Panc1 (cell line): ENCODE data around the gene CPOX. TPM values are rescaled to one million over a fixed set of nuclear protein-coding genes. Genes with fewer than 3 reads are reported as not detected.

ENCODE experiments used
- ATAC-seq: fragments of 200-7000 bp; cut with Tn5 transposase; 2 replicates; pipeline ENCODE4 v1.9.1; 2020; ENCODE audit warnings: mild to moderate bottlenecking, moderate library complexity
- BruUV-seq: library from RNA; stranded (reverse); fragments of 400-500 nt; replicated peaks from 2 replicates; lab custom pipeline; 2021; lab: Mats Ljungman, UMichigan
- CTCF ChIA-PET: fragments of 300-600 bp; sonication (Branson Sonifier 250); formaldehyde crosslinking; loops from one replicate; lab custom pipeline; 2022; ENCODE audit warnings: antibody characterized with exemption; lab: Charles Lee
- POLR2A ChIA-PET: fragments of 300-600 bp; sonication (Branson Sonifier 250); formaldehyde crosslinking; loops from one replicate; lab custom pipeline; 2022; ENCODE audit warnings: antibody characterized with exemption; lab: Charles Lee
- DNase-seq: peaks from one replicate; pipeline ENCODE4 v3.0.0-alpha.2; 2010; ENCODE audit warnings: low read depth, low spot score
- H3K27ac ChIP-seq: 2 replicates; pipeline ENCODE4 v1.5.1; 2011; ENCODE audit warnings: mild to moderate bottlenecking, low read length, inconsistent platforms
- H3K27me3 ChIP-seq: fragments of 200-500 bp; sonication (Bioruptor generic); 2 replicates; pipeline ENCODE4 v1.6.0; 2014; ENCODE audit warnings: low read length, inconsistent platforms; ENCODE audit not compliant: control insufficient read depth, insufficient read depth
- H3K36me3 ChIP-seq: fragments of 200-500 bp; sonication (Bioruptor generic); 2 replicates; pipeline ENCODE4 v1.5.1; 2014; ENCODE audit warnings: inconsistent platforms, mild to moderate bottlenecking, low read length, moderate library complexity; ENCODE audit not compliant: control insufficient read depth, insufficient read depth
- H3K4me1 ChIP-seq: 2 replicates; pipeline ENCODE4 v1.5.1; 2011; ENCODE audit warnings: inconsistent platforms, mild to moderate bottlenecking, low read length, moderate library complexity; ENCODE audit not compliant: control insufficient read depth, insufficient read depth
- H3K4me3 ChIP-seq, 2 experiments: 2 replicates each; pipeline ENCODE4 v1.5.1; 2011 to 2012; ENCODE audit warnings: low read depth in 2 of 2, low read length in 2 of 2, mild to moderate bottlenecking in 2 of 2, inconsistent platforms in 1 of 2, moderate library complexity in 1 of 2
- H3K9me3 ChIP-seq: fragments of 200-500 bp; sonication (Bioruptor generic); 2 replicates; pipeline ENCODE4 v1.5.1; 2014; ENCODE audit warnings: low read depth, mild to moderate bottlenecking, inconsistent platforms, low read length, moderate library complexity; ENCODE audit not compliant: control insufficient read depth, insufficient read depth
- POLR2AphosphoS5 ChIP-seq: IDR thresholded peaks from 2 replicates; pipeline ENCODE4 v1.6.1; 2012; ENCODE audit warnings: mild to moderate bottlenecking, low read depth, low read length, moderate library complexity
- SIN3A ChIP-seq: IDR thresholded peaks from 2 replicates; pipeline ENCODE4 v1.6.1; 2012; ENCODE audit warnings: low read depth, mild to moderate bottlenecking, low read length, moderate library complexity, borderline replicate concordance; ENCODE audit not compliant: insufficient read depth
- TCF7L2 ChIP-seq: IDR thresholded peaks from 2 replicates; pipeline ENCODE4 v1.6.1; 2011; ENCODE audit warnings: mild to moderate bottlenecking, low read depth, low read length, inconsistent platforms
- in situ Hi-C: cut with HindIII; loops from 2 replicates; pipeline ENCODE4 v1.10.0; 2016; ENCODE audit warnings: low sequenced_read_pairs, low pct_unique_long_range_greater_than_20kb
- intact Hi-C: fragments of 100-400 bp; cut with micrococcal nuclease; formaldehyde crosslinking; loops from one replicate; pipeline ENCODE4 v1.10.0; 2022; ENCODE audit not compliant: unreplicated experiment
- total RNA-seq: library from RNA; stranded (reverse); gene quantifications from one replicate; pipeline ENCODE4 v1.2.1, GENCODE V29; 2021; ENCODE audit not compliant: unreplicated experiment
- TF ChIP-seq, protein P1 (sequence below), 2 experiments: IDR thresholded peaks; 2 replicates each; pipeline ENCODE4 v1.6.1; 2011 to 2012; ENCODE audit warnings: low read depth in 2 of 2, control low read depth in 1 of 2, low read length in 1 of 2, mild to moderate bottlenecking in 1 of 2, moderate library complexity in 1 of 2; ENCODE audit not compliant: insufficient read depth in 1 of 2
- TF ChIP-seq, protein P2 (sequence below): fragments of 450-650 bp; IDR thresholded peaks from 2 replicates; pipeline ENCODE4 v1.5.1; 2017; ENCODE audit warnings: mild to moderate bottlenecking

The CPOX gene
- total RNA-seq, 1 experiment from 2014 or later, result 14.7 TPM

DNA sequence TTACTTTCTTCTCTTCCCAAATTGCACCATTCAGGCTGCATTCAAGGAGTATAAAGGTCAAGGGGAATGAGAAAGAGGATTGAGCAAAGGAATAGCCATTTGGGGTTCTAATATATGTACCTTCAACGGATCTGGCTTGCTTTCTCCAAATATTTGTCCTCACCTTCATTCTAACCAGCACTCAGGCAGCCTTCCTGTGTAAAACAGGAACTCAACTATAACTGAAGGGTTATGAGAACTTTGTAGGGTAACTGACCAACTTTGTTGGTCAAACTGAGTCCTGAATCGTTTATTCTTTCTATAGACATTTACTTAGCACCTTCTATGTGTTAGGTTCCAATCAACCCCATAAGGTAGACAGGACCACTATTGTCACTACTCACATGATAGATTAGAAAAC lies 5.1 kb upstream of the CPOX start:
- Histone ChIP-seq H3K4me1 (no peaks in the 10 kb centered on the region), H3K36me3 (no peaks in the 10 kb centered on the region), H3K27ac (no peak overlapping the region), H3K9me3 (no peaks in the 10 kb centered on the region), H3K4me3 (no peak overlapping the region), H3K27me3 (no peaks in the 10 kb centered on the region; the same call in 1 of the 2 replicates)
- in situ Hi-C loops, result no loop called here
- TF ChIP-seq, protein P1, sequence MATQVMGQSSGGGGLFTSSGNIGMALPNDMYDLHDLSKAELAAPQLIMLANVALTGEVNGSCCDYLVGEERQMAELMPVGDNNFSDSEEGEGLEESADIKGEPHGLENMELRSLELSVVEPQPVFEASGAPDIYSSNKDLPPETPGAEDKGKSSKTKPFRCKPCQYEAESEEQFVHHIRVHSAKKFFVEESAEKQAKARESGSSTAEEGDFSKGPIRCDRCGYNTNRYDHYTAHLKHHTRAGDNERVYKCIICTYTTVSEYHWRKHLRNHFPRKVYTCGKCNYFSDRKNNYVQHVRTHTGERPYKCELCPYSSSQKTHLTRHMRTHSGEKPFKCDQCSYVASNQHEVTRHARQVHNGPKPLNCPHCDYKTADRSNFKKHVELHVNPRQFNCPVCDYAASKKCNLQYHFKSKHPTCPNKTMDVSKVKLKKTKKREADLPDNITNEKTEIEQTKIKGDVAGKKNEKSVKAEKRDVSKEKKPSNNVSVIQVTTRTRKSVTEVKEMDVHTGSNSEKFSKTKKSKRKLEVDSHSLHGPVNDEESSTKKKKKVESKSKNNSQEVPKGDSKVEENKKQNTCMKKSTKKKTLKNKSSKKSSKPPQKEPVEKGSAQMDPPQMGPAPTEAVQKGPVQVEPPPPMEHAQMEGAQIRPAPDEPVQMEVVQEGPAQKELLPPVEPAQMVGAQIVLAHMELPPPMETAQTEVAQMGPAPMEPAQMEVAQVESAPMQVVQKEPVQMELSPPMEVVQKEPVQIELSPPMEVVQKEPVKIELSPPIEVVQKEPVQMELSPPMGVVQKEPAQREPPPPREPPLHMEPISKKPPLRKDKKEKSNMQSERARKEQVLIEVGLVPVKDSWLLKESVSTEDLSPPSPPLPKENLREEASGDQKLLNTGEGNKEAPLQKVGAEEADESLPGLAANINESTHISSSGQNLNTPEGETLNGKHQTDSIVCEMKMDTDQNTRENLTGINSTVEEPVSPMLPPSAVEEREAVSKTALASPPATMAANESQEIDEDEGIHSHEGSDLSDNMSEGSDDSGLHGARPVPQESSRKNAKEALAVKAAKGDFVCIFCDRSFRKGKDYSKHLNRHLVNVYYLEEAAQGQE (IDR thresholded peaks at IDR 0.05; ENCODE audit: insufficient read depth in 1 of 2, low read depth in 2 of 2, low read length in 1 of 2), result no peak
- TF ChIP-seq, protein P2, sequence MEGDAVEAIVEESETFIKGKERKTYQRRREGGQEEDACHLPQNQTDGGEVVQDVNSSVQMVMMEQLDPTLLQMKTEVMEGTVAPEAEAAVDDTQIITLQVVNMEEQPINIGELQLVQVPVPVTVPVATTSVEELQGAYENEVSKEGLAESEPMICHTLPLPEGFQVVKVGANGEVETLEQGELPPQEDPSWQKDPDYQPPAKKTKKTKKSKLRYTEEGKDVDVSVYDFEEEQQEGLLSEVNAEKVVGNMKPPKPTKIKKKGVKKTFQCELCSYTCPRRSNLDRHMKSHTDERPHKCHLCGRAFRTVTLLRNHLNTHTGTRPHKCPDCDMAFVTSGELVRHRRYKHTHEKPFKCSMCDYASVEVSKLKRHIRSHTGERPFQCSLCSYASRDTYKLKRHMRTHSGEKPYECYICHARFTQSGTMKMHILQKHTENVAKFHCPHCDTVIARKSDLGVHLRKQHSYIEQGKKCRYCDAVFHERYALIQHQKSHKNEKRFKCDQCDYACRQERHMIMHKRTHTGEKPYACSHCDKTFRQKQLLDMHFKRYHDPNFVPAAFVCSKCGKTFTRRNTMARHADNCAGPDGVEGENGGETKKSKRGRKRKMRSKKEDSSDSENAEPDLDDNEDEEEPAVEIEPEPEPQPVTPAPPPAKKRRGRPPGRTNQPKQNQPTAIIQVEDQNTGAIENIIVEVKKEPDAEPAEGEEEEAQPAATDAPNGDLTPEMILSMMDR, result no peak
- TF ChIP-seq TCF7L2, result no peak
- no peak for TF ChIP-seq SIN3A
- TF ChIP-seq POLR2AphosphoS5, result no peak
- intact Hi-C loops, result no loop called here
- ATAC-seq (no peak), DNase-seq (no peak)
- POLR2A ChIA-PET, result no interaction called here
- CTCF ChIA-PET, result no interaction called here
- BruUV-seq, result no TSS peak

DNA sequence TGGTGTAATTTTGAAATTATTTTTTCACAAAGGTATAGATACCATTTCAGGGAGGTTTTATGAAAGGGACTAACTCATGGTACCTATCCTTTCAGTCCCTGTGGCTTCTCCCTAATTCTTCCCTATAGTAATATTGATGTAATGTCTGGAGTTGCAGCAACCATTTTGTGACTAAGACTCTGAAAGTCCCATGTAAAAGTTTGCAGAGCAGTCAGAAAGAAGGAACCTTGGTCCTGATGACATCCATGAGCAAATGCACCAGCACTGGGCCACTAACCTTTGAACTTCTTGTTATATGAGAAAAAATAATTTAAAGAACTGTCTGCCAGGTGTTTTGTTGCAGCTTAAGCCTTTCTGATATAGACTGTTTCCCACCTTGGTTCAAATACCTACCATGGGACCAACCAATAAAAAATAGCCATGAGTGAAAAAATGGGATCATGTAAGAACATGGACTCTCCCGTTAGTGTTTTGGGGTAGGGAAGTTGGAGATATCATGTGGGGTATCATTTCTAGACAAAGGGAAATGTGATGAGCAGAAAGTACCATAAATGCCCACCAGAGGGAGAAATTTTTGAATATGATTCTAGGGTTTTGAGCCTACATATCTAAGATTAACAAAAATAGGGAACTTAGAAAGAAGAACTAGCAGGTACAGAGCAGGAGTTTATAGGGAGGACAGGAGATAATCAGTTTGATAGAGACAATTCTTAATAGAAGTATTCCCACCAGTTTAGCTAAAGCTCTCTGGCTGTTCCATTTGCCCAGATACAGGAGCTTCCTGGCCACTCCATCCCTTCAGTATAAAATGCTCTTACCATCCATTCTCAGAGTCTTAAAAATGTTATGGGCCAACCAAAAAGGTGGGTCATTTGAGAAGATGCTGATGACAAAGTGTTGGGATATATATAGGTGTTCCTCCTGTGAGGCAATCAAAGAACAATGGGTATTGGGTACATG lies 3.4 kb upstream of the CPOX start:
- Histone ChIP-seq H3K36me3 (peaks cover 6% of the 10 kb centered on the region; the same call in 1 of the 2 replicates), H3K9me3 (no peaks in the 10 kb centered on the region), H3K27ac (no peak overlapping the region), H3K27me3 (no peaks in the 10 kb centered on the region; the same call in 1 of the 2 replicates), H3K4me3 (no peak overlapping the region), H3K4me1 (peaks cover 5% of the 10 kb centered on the region)
- in situ Hi-C loops (no loop called here), intact Hi-C loops (no loop called here)
- ChIA-PET CTCF (interaction anchor here (0.6 to 0.9 kb wide), 2 partner anchors 68 to 329 kb away, joined by 3 to 4 read pairs; no protein-coding TSS in a partner anchor), POLR2A (no interaction called here)
- TF ChIP-seq SIN3A (no peak), TCF7L2 (no peak)
- TF ChIP-seq, protein P2, result peak; percentile 71; the same call in 1 of the 2 replicates
- ATAC-seq, result no peak
- BruUV-seq, result no TSS peak
- DNase-seq, result no peak
